HepG2 (cell line): ENCODE data around the gene TJP3. TPM values are rescaled to one million over a fixed set of nuclear protein-coding genes. Genes with fewer than 3 reads are reported as not detected.

Source experiments
- ATAC-seq: fragments of 200-7000 bp; cut with Tn5 transposase; 3 replicates; pipeline ENCODE4 v1.9.1; 2020; ENCODE audit warnings: mild to moderate bottlenecking, moderate library complexity
- BruUV-seq: library from RNA; stranded (reverse); fragments of 400-500 nt; replicated peaks from 2 replicates; lab custom pipeline; 2021; lab: Mats Ljungman, UMichigan
- CTCF ChIA-PET: fragments of 300-600 bp; formaldehyde crosslinking; extraction: SDS; loops from one replicate; lab custom pipeline; 2021; ENCODE audit warnings: low total read pairs, inconsistent platforms, low intra/inter-chr PET ratio; lab: Yijun Ruan, JAX
- POLR2A ChIA-PET: fragments of 350-600 bp; sonication (Branson Sonifier 250); formaldehyde crosslinking; loops from one replicate; lab custom pipeline; 2020; ENCODE audit warnings: antibody characterized with exemption, inconsistent platforms; lab: Yijun Ruan, JAX
- DNase-seq: peaks from one replicate; pipeline ENCODE4 v3.0.0-alpha.2; 2015; ENCODE audit warnings: low spot score
- FAIRE-seq: peaks from 3 replicates; lab custom pipeline; 2011; peaks lifted over from hg19 to GRCh38; lab: Jason Lieb, UNC
- H2AFZ ChIP-seq: one replicate; pipeline ENCODE4 v1.6.1; 2011; ENCODE audit warnings: low read length, inconsistent platforms
- H3K27ac ChIP-seq: fragments of 300-600 bp; 3 replicates; pipeline ENCODE4 v1.8.0; 2011; ENCODE audit warnings: mixed run types, mild to moderate bottlenecking, mixed read lengths, low read length, inconsistent platforms; ENCODE audit not compliant: insufficient read depth; ENCODE audit errors: extremely low read length
- H3K27me3 ChIP-seq, 2 experiments: fragments of 200-600 bp in 1 of 2; 2 replicates in 1 of 2; 3 replicates in 1 of 2; pipeline versions ENCODE4 v1.6.0 to v1.8.0; 2011; ENCODE audit warnings: low read length in 2 of 2, mild to moderate bottlenecking in 2 of 2, moderate library complexity in 2 of 2, inconsistent platforms in 1 of 2; ENCODE audit not compliant: insufficient read depth in 2 of 2, control insufficient read depth in 1 of 2
- H3K36me3 ChIP-seq, 2 experiments: fragments of 200-600 bp in 1 of 2; replicated peaks in 1 of 2; 2 replicates in 1 of 2; 3 replicates in 1 of 2; pipeline versions ENCODE4 v1.5.1 to v1.8.0; 2011; ENCODE audit warnings: low read length in 2 of 2, inconsistent platforms in 1 of 2; ENCODE audit not compliant: insufficient read depth in 2 of 2, control insufficient read depth in 1 of 2
- H3K4me1 ChIP-seq: 2 replicates; pipeline ENCODE4 v1.5.1; 2012; ENCODE audit warnings: low read length, inconsistent platforms; ENCODE audit not compliant: insufficient read depth
- H3K4me2 ChIP-seq: 2 replicates; pipeline ENCODE4 v1.6.0; 2011; ENCODE audit warnings: low read depth, low read length, inconsistent platforms
- H3K4me3 ChIP-seq, 3 experiments: fragments of 200-600 bp in 1 of 3; sonication (generic), shearing (Covaris generic) in 1 of 3; replicated peaks in 1 of 3; 2 replicates each; pipeline ENCODE4 v1.5.1; 2011 to 2016; ENCODE audit warnings: low read length in 3 of 3, inconsistent platforms in 2 of 3, low read depth in 2 of 3, mild to moderate bottlenecking in 2 of 3, control low read depth in 1 of 3, mixed read lengths in 1 of 3; ENCODE audit not compliant: insufficient read depth in 1 of 3
- H3K79me2 ChIP-seq: one replicate; pipeline ENCODE4 v1.6.1; 2011; ENCODE audit warnings: low read length, inconsistent platforms; ENCODE audit not compliant: insufficient read depth
- H3K9ac ChIP-seq: 2 replicates; pipeline ENCODE4 v1.6.0; 2011; ENCODE audit warnings: mild to moderate bottlenecking, low read depth, low read length, inconsistent platforms; ENCODE audit not compliant: insufficient read depth
- H3K9me3 ChIP-seq: 2 replicates; pipeline ENCODE4 v1.5.1; 2012; ENCODE audit warnings: mild to moderate bottlenecking, low read length
- H4K20me1 ChIP-seq: 2 replicates; pipeline ENCODE4 v1.6.0; 2011; ENCODE audit warnings: inconsistent platforms, mild to moderate bottlenecking, low read length, moderate library complexity; ENCODE audit not compliant: insufficient read depth
- PRDM10 ChIP-seq: sonication (generic); formaldehyde crosslinking; IDR thresholded peaks from 2 replicates; pipeline ENCODE4 v1.4.0; 2020; ENCODE audit warnings: low read depth, missing genetic modification reagents
- ZNF414 ChIP-seq: sonication (generic); formaldehyde crosslinking; IDR thresholded peaks from 2 replicates; pipeline ENCODE4 v1.5.0; 2020; ENCODE audit warnings: missing genetic modification reagents
- WGBS: methylation state at CpG from one replicate; pipeline ENCODE4 v1.1.6; 2017; ENCODE audit warnings: low lambda C conversion rate; 5-methylcytosine and 5-hydroxymethylcytosine counted together
- in situ Hi-C: cut with HindIII; loops from 2 replicates; pipeline ENCODE4 v1.10.0; 2017; ENCODE audit warnings: low pct_unique_long_range_greater_than_20kb; ENCODE audit not compliant: extremely low pct_ligation_motif_present
- intact Hi-C: fragments of 100-400 bp; cut with micrococcal nuclease; formaldehyde crosslinking; loops from one replicate; pipeline ENCODE4 v1.10.0; 2022; ENCODE audit not compliant: unreplicated experiment
- polyA plus RNA-seq, 8 experiments: library from polyadenylated mRNA; depleted of rRNA in 3 of 8; stranded (reverse) in 7 of 8; unstranded in 1 of 8; fragments of >200 nt; fragmentation: Illumina TruSeq in 4 of 8; extraction: Trizol in 4 of 8; gene quantifications; 2 replicates each; pipeline versions ENCODE4 v1.2.1 to v1.2.3, GENCODE V29; 2011 to 2016; ENCODE audit warnings: low read depth in 4 of 8, missing spikeins in 1 of 8, mixed read lengths in 1 of 8; ENCODE audit not compliant: insufficient read depth in 1 of 8
- total RNA-seq, 5 experiments: library from RNA; depleted of rRNA; stranded (reverse); fragments of >200 nt; fragmentation: Illumina TruSeq; extraction: Trizol; gene quantifications; 2 replicates each; pipeline ENCODE4 v1.2.3, GENCODE V29; 2016; ENCODE audit warnings: low read depth in 1 of 5

Gene TJP3
- total and polyA plus RNA-seq, 2 of the 13 experiments (the other 11 are each of a cell fraction or from before 2014, with no cell fraction given) = 2.3 to 21.5 TPM

- FAIRE-seq = no peak
- intact Hi-C loops = no loop called here
These were observed 72.7 kb downstream of the TJP3 start for GRCh38 chr19:3780786-3781304.

More at GRCh38 chr19:3780786-3781304, 72.7 kb downstream of the TJP3 start:
- DNase-seq (no peak), ATAC-seq (no peak)
- Histone ChIP-seq H3K27me3 (peaks cover 8 to 27% of the 10 kb centered on the region in 2 experiments; a peak in 4 of 5 replicates), H3K79me2 (no peaks in the 10 kb centered on the region), H3K27ac (no peak overlapping the region), H3K9ac (no peak overlapping the region), H3K4me3 (no peak overlapping the region), H3K36me3 (no peaks in the 10 kb centered on the region), H2AFZ (no peak overlapping the region), H4K20me1 (no peaks in the 10 kb centered on the region), H3K4me1 (0 out of 2 replicates have a peak, but pooled peaks cover 5% of the 10 kb centered on the region), H3K4me2 (no peak overlapping the region), H3K9me3 (peaks cover 18% of the 10 kb centered on the region)
- POLR2A ChIA-PET = no interaction called here
- CTCF ChIA-PET = no interaction called here
- BruUV-seq = no TSS peak
- 59% methylated on average over 9 of the region's 9 CpGs for WGBS
- no peak for TF ChIP-seq ZNF414 (CRISPR knock-in tag)
- no peak for TF ChIP-seq PRDM10 (CRISPR knock-in tag)
- in situ Hi-C loops = no loop called here
